Activated T-helper 1 cell treated with anti-CD3 and anti-CD28 coated beads, Interleukin-2, amount 50 U/mL, for 16 hours (primary cell): ENCODE results near the gene CDC42EP4.

Experiments used
- DNase-seq, 2 donors: peaks; one replicate each; pipeline ENCODE4 v3.0.0-alpha.2; 2020; ENCODE audit warnings: low read depth in 1 of 2, low spot score in 1 of 2

The CDC42EP4 gene

GRCh38 chr17:73301369-73301768, 10.4 kb downstream of the CDC42EP4 start:
- no peak for DNase-seq

DNA sequence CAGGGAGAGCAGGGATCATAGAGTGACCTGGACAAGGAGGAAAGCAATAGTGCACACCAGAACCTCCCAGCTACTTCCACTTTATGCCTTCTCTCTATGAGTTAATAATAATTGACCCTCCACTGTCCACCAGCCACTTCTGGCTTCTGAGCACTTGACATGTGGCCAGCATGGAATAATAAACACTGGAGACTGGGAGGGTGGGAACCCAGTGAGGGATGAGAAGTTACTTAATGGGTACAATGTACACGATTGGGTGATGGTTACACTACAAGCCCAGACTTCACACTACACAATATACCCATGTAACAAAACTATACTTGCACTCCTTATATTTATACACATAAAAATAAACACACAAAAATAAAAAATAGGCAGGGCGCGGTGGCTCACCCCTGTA, 11.4 kb downstream of the CDC42EP4 start:
- DNase-seq: no peak

DNA sequence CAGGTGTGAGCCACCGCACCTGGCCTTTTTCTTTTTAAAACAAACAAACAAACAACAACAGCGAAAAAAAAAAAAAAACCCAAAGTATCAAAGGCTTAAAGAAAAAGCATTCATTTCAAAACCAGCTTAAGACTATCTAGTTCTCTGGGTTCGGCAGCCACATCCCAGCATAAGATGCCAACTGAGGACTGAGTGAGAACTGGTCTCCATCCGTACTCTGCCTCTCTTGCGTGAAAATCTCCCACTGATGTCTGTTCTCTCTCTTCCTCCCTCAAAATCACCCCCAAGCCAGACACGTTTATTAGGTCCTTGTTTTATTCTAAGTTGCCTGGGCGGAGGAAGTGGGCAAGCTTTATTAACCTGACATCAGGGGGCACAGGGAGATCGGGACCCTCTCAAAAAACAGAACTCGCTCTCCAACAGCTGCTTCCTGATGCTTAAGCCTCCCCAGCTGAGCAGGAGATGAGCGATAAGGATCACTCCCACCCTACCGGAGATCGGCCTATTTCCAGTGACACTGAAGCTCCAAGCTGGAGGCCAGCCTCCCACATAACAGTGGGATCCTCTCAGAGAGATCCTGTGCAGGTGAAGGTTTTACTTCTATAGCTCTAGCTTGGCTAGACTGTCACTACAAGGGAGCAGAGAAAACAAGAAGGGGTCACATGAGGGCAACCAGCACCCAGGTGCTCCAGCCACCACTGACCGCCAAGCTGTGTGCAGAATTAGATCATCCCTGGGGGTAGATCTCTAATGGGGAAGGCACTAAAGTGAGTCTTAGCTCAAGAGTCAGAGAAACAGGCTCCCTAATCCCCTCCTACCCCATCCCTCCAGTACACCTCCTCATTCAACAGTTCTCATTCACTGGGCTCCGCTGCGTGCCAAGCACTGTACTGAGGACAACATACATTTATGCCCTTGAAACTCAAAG, 13.6 kb downstream of the CDC42EP4 start:
- DNase-seq: no peak

DNA sequence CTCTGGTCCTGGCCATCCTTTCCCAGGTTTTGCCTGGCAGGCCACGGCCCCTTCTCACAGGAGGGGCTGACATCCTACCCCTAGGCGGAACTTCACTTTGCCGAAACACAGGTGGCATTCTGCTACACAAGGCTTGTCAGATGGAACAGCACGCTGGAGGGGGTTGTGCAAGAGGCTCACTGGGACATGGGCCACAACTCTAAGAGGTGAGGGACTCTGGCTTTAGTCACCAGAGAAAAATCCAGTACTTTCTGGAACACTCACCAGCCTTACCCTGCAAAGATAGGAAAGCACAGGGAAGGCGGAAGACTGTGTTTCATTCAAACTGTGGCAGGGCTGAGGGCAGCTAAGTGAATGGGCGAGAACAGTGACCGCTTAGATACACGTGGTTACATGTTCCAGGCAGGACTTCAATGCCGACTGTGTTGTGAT, 18.3 kb downstream of the CDC42EP4 start:
- no peak for DNase-seq

GRCh38 chr17:73293031-73293430, 18.8 kb downstream of the CDC42EP4 start:
- DNase-seq: no peak

DNA sequence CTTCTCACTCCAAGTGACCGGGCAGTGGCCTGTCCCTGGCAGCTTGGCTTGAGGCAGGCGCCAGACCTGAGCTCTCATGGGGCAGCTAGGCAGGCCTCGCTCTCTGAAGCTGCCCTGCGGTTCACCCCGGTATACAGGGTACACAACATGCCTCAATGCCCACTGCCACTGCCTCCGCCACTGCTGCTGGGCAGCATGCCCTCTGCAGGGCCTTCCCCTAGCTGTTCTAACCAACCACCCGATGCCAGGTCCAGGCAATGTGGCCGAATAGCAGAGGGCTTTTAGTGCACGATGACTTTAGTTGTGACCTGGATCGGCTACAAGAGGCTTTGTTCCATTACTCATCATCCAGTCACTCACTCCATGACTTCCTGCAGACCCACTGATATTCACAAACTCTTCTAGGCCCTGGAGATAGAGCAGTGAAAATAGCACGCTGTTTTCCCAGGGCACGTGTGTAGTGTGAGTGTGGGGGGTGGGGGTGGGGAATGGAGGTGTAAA, 19.7 kb downstream of the CDC42EP4 start:
- no peak for DNase-seq

- no peak for DNase-seq
Observed at GRCh38 chr17:73291260-73291801, 20.5 kb downstream of the CDC42EP4 start.

GRCh38 chr17:73290399-73291259, 21.2 kb downstream of the CDC42EP4 start:
- DNase-seq: no peak

- no peak for DNase-seq
Observed at GRCh38 chr17:73289549-73290254, 22.1 kb downstream of the CDC42EP4 start.

DNA sequence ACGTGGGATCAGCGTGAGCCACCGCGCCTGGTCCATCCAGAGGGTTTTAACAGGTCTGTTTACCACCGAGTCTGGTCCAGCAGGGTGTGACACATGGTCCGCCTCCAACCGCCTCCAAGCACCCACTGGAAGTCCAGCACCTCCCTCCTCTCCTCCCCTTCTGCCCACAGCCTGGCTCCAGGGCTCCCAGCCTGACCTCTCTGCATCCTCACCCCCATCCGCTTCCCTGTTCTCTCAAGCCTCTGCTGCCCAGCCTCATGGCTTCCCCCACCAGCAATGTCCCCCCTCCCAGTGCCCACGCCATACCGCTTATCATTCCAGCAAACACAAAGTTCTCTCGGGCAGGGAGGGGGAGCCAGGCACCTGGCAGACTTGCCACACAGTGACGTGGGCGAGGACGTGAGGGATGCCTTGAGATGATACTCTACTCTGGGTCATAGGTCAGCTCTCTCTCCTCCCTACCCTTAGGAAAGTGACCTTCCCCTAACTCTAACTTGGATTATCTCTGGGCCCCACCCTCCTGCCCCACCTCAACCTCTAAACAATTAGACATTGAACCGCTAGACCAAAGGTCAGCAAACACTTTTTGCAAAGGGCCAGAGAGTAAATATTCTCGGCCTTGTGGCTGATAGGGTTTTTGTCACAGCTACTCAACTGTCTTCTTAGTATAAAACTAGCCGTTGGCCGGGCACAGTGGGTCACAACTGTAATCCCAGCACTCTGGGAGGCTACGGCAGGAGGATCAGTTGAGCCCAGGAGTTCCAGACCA, 23.1 kb downstream of the CDC42EP4 start:
- DNase-seq: no peak

DNA sequence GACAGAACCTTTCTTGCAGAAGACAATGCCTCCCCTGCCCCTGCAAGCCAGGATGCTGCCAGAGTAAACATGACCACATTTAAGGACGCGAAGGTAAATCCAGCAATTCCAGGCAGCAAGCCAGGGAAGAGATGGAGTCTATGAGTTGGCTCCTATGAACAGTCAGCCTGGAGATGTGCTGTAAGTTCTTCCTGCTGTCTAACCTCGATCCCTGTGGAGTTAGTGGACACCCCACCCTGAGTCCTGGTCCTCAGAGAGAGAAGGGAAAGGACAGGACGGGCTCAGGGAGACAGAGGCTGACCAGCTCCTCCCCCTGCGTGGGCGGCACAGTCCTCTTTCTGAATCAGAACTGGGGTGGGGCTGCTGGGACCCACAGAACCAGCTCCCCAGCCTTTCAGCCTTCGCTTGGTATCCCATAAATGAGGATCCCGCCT, 24.9 kb downstream of the CDC42EP4 start:
- no peak for DNase-seq

DNA sequence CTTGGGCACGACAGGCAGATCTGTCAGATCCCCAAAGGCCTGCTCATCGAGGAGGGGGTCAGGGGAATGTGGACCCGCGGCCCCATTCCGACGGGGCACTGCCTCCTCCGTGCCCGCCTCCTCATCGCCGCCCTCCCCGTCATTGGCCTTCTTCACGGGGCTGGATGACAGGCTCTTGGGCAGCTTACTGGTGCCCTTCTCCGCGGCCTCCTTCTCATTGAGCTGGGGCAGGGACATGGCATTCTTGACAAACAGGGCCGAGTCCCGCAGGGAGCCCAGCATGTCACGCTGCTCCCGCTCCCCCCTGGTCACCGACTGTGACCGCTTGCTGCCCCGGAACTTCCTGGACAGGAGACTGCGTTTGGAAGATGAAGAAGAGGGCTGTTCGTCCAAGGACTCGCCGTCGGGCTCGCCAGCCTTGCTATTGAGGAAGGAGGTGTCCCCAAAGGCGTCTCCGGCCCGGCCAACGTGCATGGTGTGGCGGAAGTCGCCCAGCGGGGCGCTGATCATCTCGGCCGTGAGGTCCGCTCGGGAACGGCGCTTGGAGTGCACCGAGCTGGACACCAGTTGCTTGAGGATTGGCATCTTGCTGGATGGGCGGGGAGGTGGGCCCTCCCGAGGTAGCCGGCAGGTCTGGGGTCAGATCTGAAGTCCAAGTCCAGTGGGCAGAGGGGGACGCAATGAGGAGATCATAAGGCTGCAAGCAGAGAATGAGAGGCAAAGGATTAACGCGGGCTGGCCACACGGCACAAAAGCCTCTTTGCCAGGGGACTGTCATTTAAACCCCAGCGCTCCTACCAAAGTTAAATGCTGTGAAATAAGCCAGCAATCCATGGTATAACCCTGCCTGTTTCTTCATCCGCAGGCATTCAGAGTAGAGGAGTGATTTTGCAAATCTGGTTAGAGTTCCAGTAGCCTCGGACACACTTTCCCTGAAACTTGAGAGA, 25.6 kb downstream of the CDC42EP4 start:
- no peak for DNase-seq

DNA sequence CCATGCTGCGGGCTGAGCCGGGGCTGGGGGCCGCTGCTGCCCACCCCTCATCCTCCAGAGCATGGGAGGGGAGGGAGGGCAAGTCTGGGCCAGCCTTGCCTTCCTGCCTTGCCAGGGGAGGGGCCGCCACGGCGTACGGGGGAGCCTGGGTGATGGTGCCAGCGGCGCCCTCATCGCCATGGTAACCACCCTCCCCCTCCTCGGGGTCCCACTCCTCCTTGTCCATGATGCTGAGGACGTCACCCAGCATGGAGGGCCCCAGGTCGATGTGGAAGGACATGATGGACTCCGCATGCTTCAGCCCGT, 26.2 kb downstream of the CDC42EP4 start:
- DNase-seq: no peak

- DNase-seq: no peak
Observed at GRCh38 chr17:73284906-73285602, 26.7 kb downstream of the CDC42EP4 start.

DNA sequence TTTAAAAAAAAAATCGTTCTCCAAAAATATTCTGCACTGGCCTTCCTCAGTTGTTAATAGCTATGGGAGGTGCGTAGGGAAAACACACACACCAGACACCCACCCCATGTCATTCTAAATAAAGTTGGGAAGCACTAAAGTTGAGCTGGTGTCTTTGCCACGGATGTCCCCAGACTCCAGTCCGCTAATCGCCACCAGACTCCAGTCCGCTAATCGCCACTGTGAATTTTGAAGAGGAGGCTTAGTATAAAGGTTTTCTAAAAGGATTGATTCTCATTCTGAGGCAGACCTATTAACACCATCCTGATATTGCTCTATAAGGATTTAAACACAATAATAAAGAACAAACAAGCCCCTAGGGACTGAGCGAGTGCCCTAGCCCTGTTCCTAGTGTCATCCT, 27.4 kb downstream of the CDC42EP4 start:
- no peak for DNase-seq

GRCh38 chr17:73283841-73284282, 27.9 kb downstream of the CDC42EP4 start:
- no peak for DNase-seq

DNA sequence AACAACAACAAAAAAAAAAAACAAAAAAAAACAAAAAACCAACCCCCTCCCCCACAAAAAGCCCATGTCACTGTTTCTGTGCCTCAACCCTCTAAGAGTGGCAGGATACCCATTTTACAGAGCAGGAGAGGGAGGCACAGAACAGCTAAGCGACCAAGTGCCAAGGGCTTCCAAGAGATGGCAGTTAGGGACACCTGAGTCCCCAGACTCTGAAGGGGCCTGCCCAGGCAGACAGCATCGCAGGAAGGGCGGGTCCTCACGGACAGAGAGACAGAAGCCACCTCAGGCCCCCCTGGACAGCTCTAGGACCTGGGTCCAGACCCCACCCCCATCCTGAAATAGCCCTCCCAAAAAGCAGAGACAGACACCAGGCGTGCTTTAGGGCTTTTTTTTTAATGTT, 28.6 kb downstream of the CDC42EP4 start:
- DNase-seq: no peak

GRCh38 chr17:73282629-73283028, 29.2 kb downstream of the CDC42EP4 start:
- no peak for DNase-seq
